ENCODE measurements around the gene SHD.
"Not testable (repeated sequence)": the region's sequence is repeated elsewhere in the genome, so short reads cannot be mapped to it uniquely, and the experiment has no call there.

The SHD gene

GRCh38 chr19:4279530-4280422 lies 710 bp downstream of the SHD start:
- DNase-seq (ENCODE audit: low spot score) = no peak
- in situ Hi-C loops (cut with MboI; ENCODE audit: low pct_unique_long_range_greater_than_20kb, low sequenced_read_pairs, unreplicated experiment) = loop anchor here (10.0 kb wide), 2 partner anchors 75 to 245 kb away; no protein-coding TSS in a partner anchor
- TF ChIP-seq CTCF (IDR thresholded peaks at IDR 0.05; ENCODE audit: extremely low read depth, insufficient read depth, missing control alignments) = no peak

- no peak for TF ChIP-seq CTCF (IDR thresholded peaks at IDR 0.05; ENCODE audit: extremely low read depth, insufficient read depth, missing control alignments)
- in situ Hi-C loops (cut with MboI; ENCODE audit: low pct_unique_long_range_greater_than_20kb, low sequenced_read_pairs, unreplicated experiment) = no loop called here
- DNase-seq (ENCODE audit: low spot score) = no peak
These were observed 5.3 kb downstream of the SHD start for GRCh38 chr19:4284176-4284958.

GRCh38 chr19:4284974-4285373 lies 5.9 kb downstream of the SHD start:
- DNase-seq (ENCODE audit: low spot score) = no peak
- in situ Hi-C loops (cut with MboI; ENCODE audit: low pct_unique_long_range_greater_than_20kb, low sequenced_read_pairs, unreplicated experiment) = no loop called here
- no peak for TF ChIP-seq CTCF (IDR thresholded peaks at IDR 0.05; ENCODE audit: extremely low read depth, insufficient read depth, missing control alignments)

- in situ Hi-C loops (cut with MboI; ENCODE audit: low pct_unique_long_range_greater_than_20kb, low sequenced_read_pairs, unreplicated experiment); DNase-seq (ENCODE audit: low spot score): not testable (repeated sequence)
These were observed 7.1 kb downstream of the SHD start for GRCh38 chr19:4286141-4286540.

GRCh38 chr19:4288091-4288777 lies 9.2 kb downstream of the SHD start:
- in situ Hi-C loops (cut with MboI; ENCODE audit: low pct_unique_long_range_greater_than_20kb, low sequenced_read_pairs, unreplicated experiment) = no loop called here
- TF ChIP-seq CTCF (IDR thresholded peaks at IDR 0.05; ENCODE audit: extremely low read depth, insufficient read depth, missing control alignments) = no peak
- no peak for DNase-seq (ENCODE audit: low spot score)

DNA sequence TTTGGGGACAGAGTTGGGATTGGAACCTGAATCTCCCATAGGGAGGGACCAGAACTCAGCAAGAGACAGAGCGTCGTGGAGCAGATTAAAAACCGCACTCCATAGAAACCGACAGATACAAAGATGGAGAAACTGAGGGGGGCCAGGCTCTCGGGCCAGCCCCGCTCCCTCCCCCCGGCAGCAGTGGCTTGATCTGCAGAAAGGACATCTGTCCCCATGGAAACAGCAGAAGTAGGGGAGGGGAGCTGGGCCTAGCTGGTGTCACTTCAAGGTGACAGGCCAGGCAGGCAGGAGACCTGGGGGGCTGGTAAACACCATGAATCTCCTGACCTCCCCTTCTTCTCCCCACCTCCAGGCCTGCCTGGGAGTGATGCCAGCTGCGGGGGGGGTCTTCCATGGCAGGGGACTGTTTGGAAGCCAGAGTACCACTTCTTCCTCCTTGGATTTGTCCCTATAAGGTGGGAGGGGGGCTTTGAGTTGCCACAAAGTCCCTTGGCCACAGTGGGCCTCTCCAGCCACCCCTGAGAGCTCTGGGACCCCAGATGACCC lies 12.2 kb downstream of the SHD start:
- no peak for TF ChIP-seq CTCF (IDR thresholded peaks at IDR 0.05; ENCODE audit: extremely low read depth, insufficient read depth, missing control alignments)
- in situ Hi-C loops (cut with MboI; ENCODE audit: low pct_unique_long_range_greater_than_20kb, low sequenced_read_pairs, unreplicated experiment) = no loop called here
- no peak for DNase-seq (ENCODE audit: low spot score)

Measured in GM13977 (cell line).